ENCODE results near the gene WDR38.

The WDR38 gene

GRCh38 chr9:124859803-124860581, 6.7 kb downstream of the WDR38 start:
- no peak for DNase-seq

GRCh38 chr9:124860582-124861341, 7.5 kb downstream of the WDR38 start:
- no peak for DNase-seq

GRCh38 chr9:124861342-124862229, 8.3 kb downstream of the WDR38 start, which contains the start of the genes ARPC5L and RPL35:
ARPC5L (plus strand) TSS chr9:124862130; CDS start chr9:124869291, 7,161 bp downstream.
RPL35 (minus strand) TSS chr9:124861957; CDS start chr9:124861912, 45 bp downstream.
- peak; percentile 96 for DNase-seq

- no peak for DNase-seq
Observed at GRCh38 chr9:124863371-124863871, 10.2 kb downstream of the WDR38 start.

- peak; percentile 93 for DNase-seq
Observed at GRCh38 chr9:124868511-124869465, 15.5 kb downstream of the WDR38 start.

- no peak for DNase-seq
Observed at GRCh38 chr9:124869466-124869985, 16.3 kb downstream of the WDR38 start.

GRCh38 chr9:124869986-124870560, 16.8 kb downstream of the WDR38 start:
- peak; percentile 90 for DNase-seq

- DNase-seq = peak; percentile 28
Observed at GRCh38 chr9:124870723-124871122, 17.5 kb downstream of the WDR38 start.

- no peak for DNase-seq
Observed at GRCh38 chr9:124871156-124871561, 17.9 kb downstream of the WDR38 start.

- peak; percentile 65 for DNase-seq
Observed at GRCh38 chr9:124873664-124874063, 20.4 kb downstream of the WDR38 start.

GRCh38 chr9:124875501-124875900, 22.2 kb downstream of the WDR38 start:
- no peak for DNase-seq

GRCh38 chr9:124877021-124877782, 23.9 kb downstream of the WDR38 start:
- no peak for DNase-seq

GRCh38 chr9:124878021-124878420, 24.8 kb downstream of the WDR38 start:
- DNase-seq = no peak

- DNase-seq = no peak
Observed at GRCh38 chr9:124878518-124878917, 25.3 kb downstream of the WDR38 start.

- DNase-seq = no peak
Observed at GRCh38 chr9:124879226-124879625, 26.0 kb downstream of the WDR38 start.

- no peak for DNase-seq
Observed at GRCh38 chr9:124880501-124880900, 27.2 kb downstream of the WDR38 start.

- no peak for DNase-seq
Observed at GRCh38 chr9:124881138-124881743, 28.0 kb downstream of the WDR38 start.

- DNase-seq = no peak
Observed at GRCh38 chr9:124882231-124882630, 29.0 kb downstream of the WDR38 start.

- no peak for DNase-seq
Observed at GRCh38 chr9:124884376-124884775, 31.1 kb downstream of the WDR38 start.

GRCh38 chr9:124885551-124885950, 32.3 kb downstream of the WDR38 start:
- DNase-seq = no peak

All from CD4-positive, alpha-beta T cell treated with Interleukin-10 for 1 hour (primary cell).